ENCODE data around the gene BCL6B. TPM values are rescaled to one million over a fixed set of nuclear protein-coding genes. Genes with fewer than 3 reads are reported as not detected.

BCL6B gene
- total RNA-seq, 1 experiment from 2014 or later = 0.57 TPM

GRCh38 chr17:7042501-7043181, 19.8 kb downstream of the BCL6B start:
- no TSS peak for BruUV-seq (replicated peaks)
- Histone ChIP-seq H3K4me2 (ENCODE audit: low read length) (no peak overlapping the region), H3K4me1 (ENCODE audit: control insufficient read depth in 1 of 2, insufficient read depth in 2 of 2, low read length in 2 of 2) (peaks cover 18 to 23% of the 10 kb centered on the region in 2 experiments), H4K20me1 (ENCODE audit: insufficient read depth) (no peaks in the 10 kb centered on the region), H3K27ac (ENCODE audit: low read depth, low read length) (no peak overlapping the region), H3K4me3 (replicated peaks in 1 of 2; ENCODE audit: low read depth in 1 of 2, low read length in 2 of 2) (no peak overlapping the region), H3K9me3 (ENCODE audit: control insufficient read depth in 1 of 2, insufficient read depth in 1 of 2, low read depth in 1 of 2, low read length in 2 of 2) (no peaks in the 10 kb centered on the region), H3K9me2 (ENCODE audit: insufficient read depth) (no peaks in the 10 kb centered on the region), H3K79me2 (ENCODE audit: insufficient read depth, low read length) (no peaks in the 10 kb centered on the region), H3K9ac (ENCODE audit: low read length) (no peak overlapping the region), H3K36me3 (ENCODE audit: control insufficient read depth in 1 of 2, insufficient read depth in 2 of 2, low read length in 2 of 2) (no peaks in the 10 kb centered on the region), H2AFZ (ENCODE audit: low read depth, low read length, poor library complexity, severe bottlenecking) (no peak overlapping the region), H3K27me3 (ENCODE audit: insufficient read depth, low read length) (no peaks in the 10 kb centered on the region)
- intact Hi-C loops (cut with micrococcal nuclease) = no loop called here
- POLR2A ChIA-PET = interaction anchor here (0.6 kb wide), 1 partner anchor 103 kb away, joined by 3 read pairs; no protein-coding TSS in a partner anchor
- ATAC-seq (no peak), DNase-seq (ENCODE audit: low read depth, low spot score) (no peak)
- CTCF ChIA-PET = no interaction called here
- no peak for TF ChIP-seq EZH2 (IDR thresholded peaks at IDR 0.05)
- TF ChIP-seq REST (IDR thresholded peaks at IDR 0.05; ENCODE audit: low read depth) = no peak
- TF ChIP-seq SIN3A (IDR thresholded peaks at IDR 0.05; ENCODE audit: low read depth) = no peak
- no peak for TF ChIP-seq SRF (IDR thresholded peaks at IDR 0.05; ENCODE audit: low read depth)
- TF ChIP-seq POLR2A (IDR thresholded peaks at IDR 0.05; ENCODE audit: borderline replicate concordance, extremely low read depth, insufficient read depth, insufficient read length) = no peak
- TF ChIP-seq ZNF274 (IDR thresholded peaks at IDR 0.05; ENCODE audit: low read depth, low read length) = no peak
- no peak for TF ChIP-seq TCF7L2 (IDR thresholded peaks at IDR 0.05; ENCODE audit: borderline replicate concordance, extremely low read depth, insufficient read depth, insufficient read length)
- no peak for TF ChIP-seq CTCF (IDR thresholded peaks at IDR 0.05 in 2 of 3, conservative IDR thresholded peaks at IDR 0.05 in 1 of 3; ENCODE audit: borderline replicate concordance in 1 of 3, insufficient read depth in 1 of 3, low read depth in 2 of 3, low read length in 2 of 3)
- RAD21 ChIA-PET (ENCODE audit: low non-redundant PET in 1 of 2, low total read pairs in 2 of 2, uncharacterized antibody in 2 of 2, unreplicated experiment in 2 of 2) = no interaction called here
